Measurements from ENCODE around the gene DPYSL4.

Gene DPYSL4

DNA sequence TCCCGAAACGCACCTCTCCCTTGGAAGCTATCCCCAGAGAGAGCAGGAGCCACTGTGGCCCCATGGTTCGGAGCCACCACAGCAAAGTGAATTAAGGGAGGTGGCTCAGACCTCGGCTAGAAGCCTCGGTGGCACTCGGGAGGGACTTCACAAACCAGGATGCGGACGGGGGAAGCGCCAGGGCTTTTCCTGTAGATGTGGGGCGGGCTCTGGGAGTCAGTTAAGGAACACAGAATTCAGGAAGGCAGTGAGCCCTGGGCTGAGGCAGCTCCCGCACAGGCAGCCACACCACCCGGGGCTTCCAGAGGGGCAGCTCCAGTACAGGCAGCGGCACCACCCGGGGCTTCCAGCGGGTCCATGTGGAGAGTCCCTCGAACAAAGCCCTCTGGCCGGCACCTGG is 42.7 kb upstream of the DPYSL4 start:
- Histone ChIP-seq H3K4me1 (ENCODE audit: control insufficient read depth, insufficient read depth, low read length) (no peaks in the 10 kb centered on the region), H3K9ac (ENCODE audit: low read depth, low read length) (no peak overlapping the region), H3K4me3 (ENCODE audit: low read depth, low read length) (no peak overlapping the region), H3K27me3 (ENCODE audit: control insufficient read depth, insufficient read depth, low read length) (no peaks in the 10 kb centered on the region), H3K36me3 (ENCODE audit: control insufficient read depth, insufficient read depth, low read length) (peaks cover 2% of the 10 kb centered on the region), H3K9me3 (ENCODE audit: control insufficient read depth, insufficient read depth, low read length) (no peaks in the 10 kb centered on the region)

DNA sequence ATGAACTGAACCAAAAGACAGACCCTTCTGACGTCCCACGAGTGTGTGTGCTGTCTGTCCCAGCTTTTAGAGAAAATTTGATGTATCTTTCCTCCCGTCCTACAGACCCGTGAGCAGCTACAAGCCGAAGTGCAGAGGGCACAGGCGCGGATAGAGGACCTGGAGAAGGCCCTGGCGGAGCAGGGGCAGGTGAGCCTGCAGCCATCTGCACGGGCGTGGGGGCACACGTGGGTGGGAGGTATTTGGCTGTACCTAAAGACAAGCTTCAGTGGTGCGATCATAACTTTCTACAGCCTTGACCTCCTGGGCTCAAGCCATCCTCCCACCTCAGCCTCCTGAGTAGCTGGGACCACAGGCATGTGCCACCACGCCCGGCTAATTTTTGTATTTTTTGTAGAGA is 41.7 kb upstream of the DPYSL4 start:
- no peaks in the 10 kb centered on the region for H3K27me3 ChIP-seq (ENCODE audit: control insufficient read depth, insufficient read depth, low read length)

DNA sequence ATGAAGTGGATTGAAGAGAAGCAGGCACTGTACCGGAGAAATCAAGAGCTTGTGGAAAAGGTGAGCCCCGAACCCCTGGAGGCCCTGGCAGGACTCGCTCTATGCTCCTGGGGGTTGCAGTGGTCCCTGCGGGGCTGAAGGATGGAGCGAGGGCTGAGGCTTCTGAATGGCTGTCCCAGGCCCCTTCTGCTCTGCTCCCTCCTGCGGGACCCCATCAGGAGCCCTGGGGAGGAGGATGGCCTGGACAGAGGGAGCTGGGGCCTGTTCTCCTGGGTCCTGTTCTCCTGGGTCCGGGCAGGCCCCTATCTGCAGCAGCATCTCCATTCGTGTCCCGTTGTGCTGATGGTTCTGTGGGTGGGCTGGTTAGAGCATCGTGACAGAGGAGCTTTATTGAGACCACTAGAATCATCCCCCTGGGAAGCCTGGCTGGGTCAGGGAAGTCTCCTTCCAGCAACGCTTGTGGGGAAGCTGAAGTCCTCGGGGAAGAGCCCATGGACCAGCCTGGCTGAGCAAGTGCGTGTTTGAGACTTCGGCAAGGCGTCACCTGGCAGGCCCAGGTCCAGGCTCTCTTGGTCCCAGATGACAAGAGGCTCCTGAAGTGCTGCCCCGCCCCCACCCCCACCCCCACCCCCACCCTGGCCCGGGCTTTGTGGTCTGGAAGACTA is 41.1 kb upstream of the DPYSL4 start:
- H3K9me3 ChIP-seq (ENCODE audit: control insufficient read depth, insufficient read depth, low read length), result no peaks in the 10 kb centered on the region
- no peak overlapping the region for H3K4me3 ChIP-seq (ENCODE audit: low read depth, low read length)
- no peaks in the 10 kb centered on the region for H3K27me3 ChIP-seq (ENCODE audit: control insufficient read depth, insufficient read depth, low read length)
- no peak overlapping the region for H3K9ac ChIP-seq (ENCODE audit: low read depth, low read length)
- peaks cover 2% of the 10 kb centered on the region for H3K36me3 ChIP-seq (ENCODE audit: control insufficient read depth, insufficient read depth, low read length)
- no peaks in the 10 kb centered on the region for H3K4me1 ChIP-seq (ENCODE audit: control insufficient read depth, insufficient read depth, low read length)

More for the DNA sequence above, 41.7 kb upstream of the DPYSL4 start:
- Histone ChIP-seq H3K4me1 (ENCODE audit: control insufficient read depth, insufficient read depth, low read length) (no peaks in the 10 kb centered on the region), H3K36me3 (ENCODE audit: control insufficient read depth, insufficient read depth, low read length) (peaks cover 2% of the 10 kb centered on the region), H3K9ac (ENCODE audit: low read depth, low read length) (no peak overlapping the region), H3K4me3 (ENCODE audit: low read depth, low read length) (no peak overlapping the region), H3K9me3 (ENCODE audit: control insufficient read depth, insufficient read depth, low read length) (no peaks in the 10 kb centered on the region)

DNA sequence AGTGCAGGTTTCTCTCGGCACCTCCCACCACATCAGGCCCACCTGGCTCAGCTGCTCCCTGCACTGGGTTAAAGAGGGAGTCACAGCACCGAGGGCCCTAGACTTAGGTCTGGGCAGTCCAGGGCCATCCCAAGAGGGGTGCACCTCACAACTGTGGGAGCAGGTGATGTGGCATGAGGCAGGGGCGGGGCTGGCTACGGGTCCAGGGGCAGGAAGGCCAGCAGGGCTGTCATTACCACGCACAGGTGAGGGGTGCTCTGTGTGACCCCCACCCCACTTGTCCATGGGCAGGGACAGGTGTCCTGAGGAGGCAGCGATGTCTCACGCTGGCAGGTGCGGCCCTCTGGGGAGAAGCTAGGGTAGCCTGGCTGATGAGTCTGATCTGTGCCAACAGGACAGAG is 40.5 kb upstream of the DPYSL4 start:
- Histone ChIP-seq H3K4me1 (ENCODE audit: control insufficient read depth, insufficient read depth, low read length) (no peaks in the 10 kb centered on the region), H3K9me3 (ENCODE audit: control insufficient read depth, insufficient read depth, low read length) (no peaks in the 10 kb centered on the region), H3K27me3 (ENCODE audit: control insufficient read depth, insufficient read depth, low read length) (no peaks in the 10 kb centered on the region), H3K9ac (ENCODE audit: low read depth, low read length) (no peak overlapping the region), H3K4me3 (ENCODE audit: low read depth, low read length) (no peak overlapping the region), H3K36me3 (ENCODE audit: control insufficient read depth, insufficient read depth, low read length) (no peaks in the 10 kb centered on the region)

DNA sequence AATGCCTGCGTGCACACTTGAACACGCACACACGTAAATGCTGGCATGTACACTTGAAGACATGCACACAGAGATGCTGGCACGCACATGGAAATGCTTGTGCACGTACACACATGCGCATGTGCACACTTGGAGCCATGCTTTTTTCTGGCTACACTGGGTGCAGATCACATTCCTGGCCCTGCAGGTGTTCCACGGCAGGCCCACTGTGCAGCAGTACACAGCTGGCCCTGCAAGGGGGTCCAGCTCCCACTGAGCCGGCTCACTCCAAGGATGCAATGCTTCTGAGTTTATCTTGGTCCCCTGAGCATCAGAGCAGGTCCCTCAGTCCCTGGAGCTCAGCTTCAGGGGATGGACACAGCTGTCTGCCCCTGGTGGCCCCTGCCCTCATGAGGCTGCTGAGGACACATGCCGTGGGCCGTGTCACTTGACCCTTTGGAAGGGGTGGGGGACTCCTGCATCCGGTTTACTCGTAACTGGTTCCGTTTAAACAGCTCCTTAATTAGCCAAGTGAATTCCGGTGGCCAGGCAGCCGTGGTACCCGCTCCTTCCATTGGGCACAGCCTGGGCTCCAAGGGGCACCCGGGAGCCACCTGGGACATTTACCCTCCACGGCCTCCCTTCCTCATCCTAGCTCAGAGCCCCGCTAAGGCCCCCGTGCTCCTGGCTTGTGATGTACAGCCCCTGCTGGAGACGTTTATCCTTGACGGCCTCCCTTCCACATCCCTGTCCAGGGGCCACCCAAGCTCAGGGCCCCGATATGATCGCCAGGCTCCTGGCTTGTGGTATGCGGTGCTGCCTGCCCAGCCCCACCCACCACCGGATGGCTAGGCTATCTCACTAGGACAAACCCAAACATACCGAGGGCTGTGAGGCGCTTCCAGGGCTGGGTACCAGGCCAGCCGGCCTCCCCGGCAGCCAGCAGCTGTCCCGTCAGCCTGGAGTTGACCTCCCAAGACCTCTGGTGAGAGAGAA is 39.5 kb upstream of the DPYSL4 start:
- H3K9ac ChIP-seq (ENCODE audit: low read depth, low read length), result no peak overlapping the region
- H3K9me3 ChIP-seq (ENCODE audit: control insufficient read depth, insufficient read depth, low read length), result no peaks in the 10 kb centered on the region
- H3K36me3 ChIP-seq (ENCODE audit: control insufficient read depth, insufficient read depth, low read length), result no peaks in the 10 kb centered on the region
- H3K27me3 ChIP-seq (ENCODE audit: control insufficient read depth, insufficient read depth, low read length), result no peaks in the 10 kb centered on the region
- no peak overlapping the region for H3K4me3 ChIP-seq (ENCODE audit: low read depth, low read length)
- no peaks in the 10 kb centered on the region for H3K4me1 ChIP-seq (ENCODE audit: control insufficient read depth, insufficient read depth, low read length)

DNA sequence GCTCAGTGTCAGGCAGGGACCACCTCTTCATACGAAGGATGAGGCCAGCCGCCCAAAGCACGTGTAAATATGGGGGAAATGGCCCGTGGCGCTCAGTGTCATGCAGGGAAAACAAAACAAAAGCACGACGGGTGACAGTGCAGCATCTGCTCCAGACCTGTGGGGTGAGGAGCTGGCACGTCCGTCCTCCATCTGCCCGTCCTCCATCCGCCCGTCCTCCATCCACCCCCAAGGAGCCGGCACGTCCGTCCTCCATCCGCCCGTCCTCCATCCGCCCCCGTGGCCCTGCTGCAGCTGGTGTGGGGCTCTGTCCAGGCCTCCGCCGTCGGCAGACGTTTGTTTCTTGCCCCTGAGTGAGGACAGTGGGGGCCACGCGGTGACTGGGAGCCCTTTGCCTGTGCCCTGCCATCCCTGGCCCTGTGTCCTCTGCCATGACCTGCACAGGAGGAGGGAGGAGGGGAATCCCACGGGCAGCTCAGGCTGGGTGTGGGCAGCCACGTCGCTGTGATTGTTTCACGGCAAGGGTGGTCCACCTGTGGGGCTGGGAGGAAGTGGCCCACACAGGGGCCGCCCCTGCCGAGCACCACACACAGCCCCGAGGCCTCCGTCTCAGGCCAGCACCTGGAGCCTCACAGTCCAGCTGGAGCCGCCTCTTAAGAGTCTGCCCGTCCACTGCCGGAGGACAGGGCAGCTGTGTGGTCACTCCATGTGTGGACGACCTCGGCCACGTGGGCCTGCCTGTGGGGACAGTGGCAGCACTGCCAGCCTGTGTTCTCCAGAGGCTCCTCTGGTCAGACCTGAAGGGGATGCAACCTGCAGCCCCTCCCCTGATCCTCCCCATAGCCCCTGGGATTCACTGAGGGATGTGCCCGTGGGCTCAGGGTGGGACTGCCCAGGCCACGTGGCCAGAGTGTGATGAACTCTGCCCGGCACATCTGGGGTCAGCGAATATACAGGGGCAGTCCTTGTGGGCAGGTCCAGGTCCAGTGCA is 38.2 kb upstream of the DPYSL4 start:
- H3K4me1 ChIP-seq (ENCODE audit: control insufficient read depth, insufficient read depth, low read length), result no peaks in the 10 kb centered on the region
- H3K9ac ChIP-seq (ENCODE audit: low read depth, low read length), result no peak overlapping the region
- H3K9me3 ChIP-seq (ENCODE audit: control insufficient read depth, insufficient read depth, low read length), result no peaks in the 10 kb centered on the region
- no peaks in the 10 kb centered on the region for H3K36me3 ChIP-seq (ENCODE audit: control insufficient read depth, insufficient read depth, low read length)
- no peak overlapping the region for H3K4me3 ChIP-seq (ENCODE audit: low read depth, low read length)
- no peaks in the 10 kb centered on the region for H3K27me3 ChIP-seq (ENCODE audit: control insufficient read depth, insufficient read depth, low read length)

DNA sequence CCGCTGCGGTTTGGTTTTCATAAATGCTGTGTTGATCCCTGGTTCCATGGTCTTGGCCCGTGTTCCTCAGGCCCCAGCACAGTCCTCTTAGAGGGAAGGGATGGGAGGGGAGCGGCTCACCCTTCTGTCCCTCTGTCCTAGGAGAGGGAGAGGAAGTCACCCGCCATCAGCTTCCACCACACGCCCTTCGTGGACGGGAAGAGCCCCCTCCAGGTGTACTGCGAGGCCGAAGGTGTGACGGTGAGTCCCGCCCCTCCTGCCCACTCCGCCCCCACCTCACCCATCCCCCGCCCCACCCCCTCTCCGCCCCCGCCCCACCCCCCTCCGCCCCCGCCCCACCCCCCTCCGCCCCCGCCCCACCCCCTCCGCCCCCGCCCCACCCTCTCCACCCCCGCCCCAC is 37.5 kb upstream of the DPYSL4 start:
- Histone ChIP-seq H3K27me3 (ENCODE audit: control insufficient read depth, insufficient read depth, low read length) (no peaks in the 10 kb centered on the region), H3K9me3 (ENCODE audit: control insufficient read depth, insufficient read depth, low read length) (no peaks in the 10 kb centered on the region), H3K4me1 (ENCODE audit: control insufficient read depth, insufficient read depth, low read length) (no peaks in the 10 kb centered on the region), H3K4me3 (ENCODE audit: low read depth, low read length) (no peak overlapping the region), H3K36me3 (ENCODE audit: control insufficient read depth, insufficient read depth, low read length) (no peaks in the 10 kb centered on the region), H3K9ac (ENCODE audit: low read depth, low read length) (no peak overlapping the region)

DNA sequence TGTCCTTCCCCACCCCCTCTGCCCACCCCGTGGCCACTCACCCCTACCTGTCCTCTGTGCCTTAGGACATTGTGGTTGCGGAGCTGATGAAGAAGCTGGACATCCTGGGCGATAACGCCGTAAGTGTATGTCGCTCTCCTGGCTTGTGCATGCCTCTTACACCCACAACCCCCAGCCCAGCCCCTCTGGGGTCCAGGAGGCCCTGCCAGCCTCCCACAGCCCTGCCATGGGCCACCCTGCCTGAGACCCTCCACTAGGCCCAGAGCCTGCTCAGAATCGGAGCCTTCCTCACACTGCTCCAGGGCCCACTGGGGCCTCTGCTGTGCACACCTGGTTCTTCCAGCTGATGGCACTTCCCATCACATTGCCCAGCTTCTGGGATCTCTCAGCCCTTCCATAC is 36.8 kb upstream of the DPYSL4 start:
- no peaks in the 10 kb centered on the region for H3K9me3 ChIP-seq (ENCODE audit: control insufficient read depth, insufficient read depth, low read length)
- H3K4me3 ChIP-seq (ENCODE audit: low read depth, low read length), result no peak overlapping the region
- no peaks in the 10 kb centered on the region for H3K36me3 ChIP-seq (ENCODE audit: control insufficient read depth, insufficient read depth, low read length)
- no peak overlapping the region for H3K9ac ChIP-seq (ENCODE audit: low read depth, low read length)
- no peaks in the 10 kb centered on the region for H3K4me1 ChIP-seq (ENCODE audit: control insufficient read depth, insufficient read depth, low read length)
- H3K27me3 ChIP-seq (ENCODE audit: control insufficient read depth, insufficient read depth, low read length), result no peaks in the 10 kb centered on the region

DNA sequence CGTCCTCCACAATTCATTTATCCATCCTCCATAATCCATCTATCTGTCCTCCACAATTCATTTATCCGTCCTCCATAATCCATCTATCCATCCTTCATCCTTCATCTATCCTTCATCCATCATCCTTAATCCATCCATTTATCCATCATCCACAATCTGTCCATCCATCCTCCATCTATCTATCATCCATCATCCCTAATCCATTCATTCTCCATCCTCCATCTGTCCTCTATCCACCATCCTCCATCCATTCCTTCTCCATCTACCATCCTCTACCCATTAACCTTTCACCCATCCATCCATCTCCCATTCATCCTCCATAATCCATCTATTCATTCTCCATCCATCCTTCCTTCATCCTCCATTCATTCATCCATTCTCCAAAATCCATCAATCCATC is 36.0 kb upstream of the DPYSL4 start:
- no peaks in the 10 kb centered on the region for H3K36me3 ChIP-seq (ENCODE audit: control insufficient read depth, insufficient read depth, low read length)
- no peak overlapping the region for H3K9ac ChIP-seq (ENCODE audit: low read depth, low read length)
- no peaks in the 10 kb centered on the region for H3K9me3 ChIP-seq (ENCODE audit: control insufficient read depth, insufficient read depth, low read length)
- H3K4me1 ChIP-seq (ENCODE audit: control insufficient read depth, insufficient read depth, low read length), result no peaks in the 10 kb centered on the region
- H3K27me3 ChIP-seq (ENCODE audit: control insufficient read depth, insufficient read depth, low read length), result no peaks in the 10 kb centered on the region
- no peak overlapping the region for H3K4me3 ChIP-seq (ENCODE audit: low read depth, low read length)

DNA sequence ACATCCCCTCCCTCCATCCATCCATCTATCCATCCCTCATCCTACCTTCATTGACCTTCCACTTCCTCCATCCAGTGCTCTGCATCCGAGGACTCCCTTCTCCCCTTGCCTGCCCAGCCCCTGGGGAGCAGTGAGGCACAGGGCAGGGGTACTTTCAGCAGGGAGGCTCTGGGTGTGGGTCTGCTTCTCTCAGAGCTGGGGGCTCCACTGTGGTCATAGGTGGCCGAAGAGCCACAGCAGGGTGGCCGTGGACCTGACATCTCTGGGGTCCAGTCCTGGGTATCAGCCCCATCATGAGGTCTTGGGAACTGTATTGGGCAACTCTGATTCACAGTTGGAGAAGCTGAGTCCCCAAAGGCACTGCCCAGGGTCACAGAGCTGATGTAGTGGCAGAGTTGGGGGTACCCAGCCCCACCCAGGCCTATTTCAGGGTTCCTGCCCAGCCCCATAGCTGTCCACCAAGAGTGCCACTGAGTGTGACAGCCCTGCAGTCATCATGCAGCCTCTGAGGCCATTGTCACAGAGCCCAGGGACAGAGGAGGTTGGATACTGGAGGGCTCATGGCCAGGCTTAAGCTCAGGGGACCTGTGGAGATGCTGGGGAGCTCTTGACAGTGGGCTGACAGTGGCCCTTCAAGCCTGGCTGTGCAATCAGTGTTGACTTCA is 35.3 kb upstream of the DPYSL4 start:
- Histone ChIP-seq H3K4me3 (ENCODE audit: low read depth, low read length) (no peak overlapping the region), H3K36me3 (ENCODE audit: control insufficient read depth, insufficient read depth, low read length) (no peaks in the 10 kb centered on the region), H3K4me1 (ENCODE audit: control insufficient read depth, insufficient read depth, low read length) (no peaks in the 10 kb centered on the region), H3K9ac (ENCODE audit: low read depth, low read length) (no peak overlapping the region), H3K9me3 (ENCODE audit: control insufficient read depth, insufficient read depth, low read length) (no peaks in the 10 kb centered on the region), H3K27me3 (ENCODE audit: control insufficient read depth, insufficient read depth, low read length) (no peaks in the 10 kb centered on the region)

DNA sequence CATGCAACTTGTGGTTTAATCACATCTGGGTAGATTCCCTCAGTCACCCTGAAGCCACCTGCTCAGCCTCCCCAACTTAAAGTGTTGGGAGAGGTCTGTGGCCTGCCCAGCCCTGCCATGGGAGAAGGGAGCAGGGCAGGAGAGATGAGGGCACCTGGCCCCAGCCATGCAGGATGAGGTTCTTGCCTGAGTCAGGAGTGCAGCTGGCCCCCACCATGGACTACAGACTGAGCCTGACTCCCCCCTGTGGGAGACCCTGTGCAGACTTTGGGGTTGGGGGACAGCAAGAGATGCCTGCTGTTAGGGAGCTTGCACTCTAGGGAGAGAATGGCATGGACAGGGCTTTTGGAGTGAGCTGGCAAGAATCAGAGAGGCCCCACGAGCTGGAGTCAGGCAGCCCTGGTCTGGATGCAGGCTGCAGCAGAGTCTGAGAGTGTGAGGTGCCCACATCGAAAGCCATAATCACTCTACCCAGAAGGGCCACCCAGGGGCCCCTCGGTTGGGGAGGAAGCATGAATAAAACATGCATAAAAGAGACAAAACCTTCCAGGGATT is 34.7 kb upstream of the DPYSL4 start:
- Histone ChIP-seq H3K9ac (ENCODE audit: low read depth, low read length) (no peak overlapping the region), H3K36me3 (ENCODE audit: control insufficient read depth, insufficient read depth, low read length) (no peaks in the 10 kb centered on the region), H3K27me3 (ENCODE audit: control insufficient read depth, insufficient read depth, low read length) (no peaks in the 10 kb centered on the region), H3K9me3 (ENCODE audit: control insufficient read depth, insufficient read depth, low read length) (no peaks in the 10 kb centered on the region), H3K4me1 (ENCODE audit: control insufficient read depth, insufficient read depth, low read length) (no peaks in the 10 kb centered on the region), H3K4me3 (ENCODE audit: low read depth, low read length) (no peak overlapping the region)
